H1 (cell line): ENCODE measurements around the gene PTS. TPM values are rescaled to one million over a fixed set of nuclear protein-coding genes. Genes with fewer than 3 reads are reported as not detected.
"Not testable (repeated sequence)": the region's sequence is repeated elsewhere in the genome, so short reads cannot be mapped to it uniquely, and the experiment has no call there.

ENCODE experiments used
- CTCF ChIA-PET: fragments of 300-600 bp; sonication (Branson Sonifier 250); formaldehyde crosslinking; loops from one replicate; lab custom pipeline; 2021; ENCODE audit not compliant: partially characterized antibody; lab: Charles Lee
- POLR2A ChIA-PET: fragments of 300-600 bp; sonication (Branson Sonifier 250); formaldehyde crosslinking; loops from one replicate; lab custom pipeline; 2021; ENCODE audit warnings: inconsistent platforms; ENCODE audit not compliant: partially characterized antibody; lab: Charles Lee
- DNase-seq, 2 experiments: peaks; one replicate each; pipeline versions ENCODE4 v3.0.0 to v3.0.0-alpha.2; 2010 to 2022; ENCODE audit warnings: low spot score in 2 of 2, low read depth in 1 of 2, mixed read lengths in 1 of 2
- FAIRE-seq: peaks from 2 replicates; lab custom pipeline; 2011; peaks lifted over from hg19 to GRCh38; lab: Jason Lieb, UNC
- H2AFZ ChIP-seq: 2 replicates; pipeline ENCODE4 v1.8.1; 2012; ENCODE audit warnings: low read length, inconsistent platforms
- H2AK5ac ChIP-seq: 2 replicates; pipeline ENCODE4 v1.6.1; 2013; ENCODE audit warnings: low read depth, low read length
- H2BK120ac ChIP-seq: replicated peaks from 2 replicates; pipeline ENCODE3; 2013; ENCODE audit warnings: low read depth, low read length, inconsistent platforms
- H2BK12ac ChIP-seq: 2 replicates; pipeline ENCODE4 v1.6.1; 2013; ENCODE audit warnings: low read depth, low read length
- H2BK15ac ChIP-seq: 2 replicates; pipeline ENCODE4 v1.6.1; 2013; ENCODE audit warnings: low read length
- H2BK20ac ChIP-seq: 2 replicates; pipeline ENCODE4 v1.6.1; 2013; ENCODE audit warnings: low read length
- H2BK5ac ChIP-seq: 2 replicates; pipeline ENCODE4 v1.6.1; 2013; ENCODE audit warnings: low read depth, low read length
- H3K14ac ChIP-seq: 2 replicates; pipeline ENCODE4 v1.6.1; 2013; ENCODE audit warnings: inconsistent platforms; ENCODE audit not compliant: insufficient read length
- H3K18ac ChIP-seq: 2 replicates; pipeline ENCODE4 v1.6.1; 2013; ENCODE audit warnings: low read length; ENCODE audit errors: extremely low read depth
- H3K23ac ChIP-seq: 2 replicates; pipeline ENCODE4 v1.6.1; 2013; ENCODE audit warnings: inconsistent platforms; ENCODE audit not compliant: insufficient read length
- H3K23me2 ChIP-seq: 2 replicates; pipeline ENCODE4 v1.6.1; 2013; ENCODE audit warnings: low read depth, low read length
- H3K27ac ChIP-seq: 2 replicates; pipeline ENCODE4 v1.6.1; 2011; ENCODE audit warnings: low read depth, low read length, inconsistent platforms
- H3K27me3 ChIP-seq, 4 experiments: replicated peaks in 1 of 4; 1 replicate in 1 of 4; 2 replicates in 3 of 4; pipeline versions ENCODE4 v1.6.1 to v1.8.1; 2011 to 2013; ENCODE audit warnings: low read length in 3 of 4, mild to moderate bottlenecking in 3 of 4, inconsistent platforms in 2 of 4, mixed read lengths in 2 of 4, moderate library complexity in 1 of 4; ENCODE audit not compliant: control insufficient read depth in 3 of 4, insufficient read depth in 3 of 4; ENCODE audit errors: extremely low read depth in 1 of 4
- H3K36me3 ChIP-seq, 4 experiments: 2 replicates each; pipeline versions ENCODE4 v1.6.1 to v1.8.1; 2011 to 2013; ENCODE audit warnings: mild to moderate bottlenecking in 4 of 4, low read length in 3 of 4, moderate library complexity in 2 of 4, control low read depth in 1 of 4, inconsistent platforms in 1 of 4; ENCODE audit not compliant: insufficient read depth in 4 of 4, control insufficient read depth in 2 of 4
- H3K4ac ChIP-seq: replicated peaks from 2 replicates; pipeline ENCODE3; 2013; ENCODE audit warnings: low read length, low read depth, mixed read lengths, inconsistent platforms; ENCODE audit not compliant: insufficient read length
- H3K4me1 ChIP-seq, 4 experiments: replicated peaks in 1 of 4; 1 replicate in 1 of 4; 2 replicates in 3 of 4; pipeline versions ENCODE4 v1.6.1 to v1.8.1; 2011 to 2013; ENCODE audit warnings: low read length in 3 of 4, inconsistent platforms in 2 of 4, mixed read lengths in 1 of 4; ENCODE audit not compliant: insufficient read depth in 4 of 4, control insufficient read depth in 3 of 4
- H3K4me2 ChIP-seq, 2 experiments: 2 replicates each; pipeline versions ENCODE4 v1.6.1 to v1.8.1; 2011 to 2013; ENCODE audit warnings: low read depth in 2 of 2, low read length in 2 of 2, control low read depth in 1 of 2, inconsistent platforms in 1 of 2, mild to moderate bottlenecking in 1 of 2; ENCODE audit not compliant: insufficient read depth in 1 of 2
- H3K4me3 ChIP-seq, 4 experiments: fragments of 200-600, 300-600 bp in 1 of 4; sonication (generic), shearing (Covaris generic), sonication (Bioruptor Twin) in 1 of 4; 2 replicates each; pipeline versions ENCODE4 v1.5.1 to v1.8.1; 2011 to 2016; ENCODE audit warnings: low read length in 4 of 4, low read depth in 3 of 4, control low read depth in 2 of 4, inconsistent platforms in 2 of 4, mild to moderate bottlenecking in 2 of 4, mixed read lengths in 1 of 4, moderate library complexity in 1 of 4; ENCODE audit not compliant: insufficient read depth in 2 of 4; ENCODE audit errors: extremely low read depth in 1 of 4
- H3K56ac ChIP-seq: replicated peaks from 2 replicates; pipeline ENCODE3; 2013; ENCODE audit warnings: low read depth, mild to moderate bottlenecking, mixed read lengths, low read length, inconsistent platforms; ENCODE audit not compliant: insufficient read length
- H3K79me1 ChIP-seq: 2 replicates; pipeline ENCODE4 v1.6.1; 2013; ENCODE audit warnings: low read depth, low read length, control low read depth
- H3K79me2 ChIP-seq, 2 experiments: 2 replicates each; pipeline versions ENCODE4 v1.6.1 to v1.8.1; 2012 to 2013; ENCODE audit warnings: low read length in 2 of 2, mild to moderate bottlenecking in 2 of 2, inconsistent platforms in 1 of 2; ENCODE audit not compliant: insufficient read depth in 2 of 2, control insufficient read depth in 1 of 2
- H3K9ac ChIP-seq, 4 experiments: replicated peaks in 1 of 4; 1 replicate in 1 of 4; 2 replicates in 3 of 4; pipeline versions ENCODE4 v1.6.1 to v1.8.1; 2011 to 2013; ENCODE audit warnings: low read depth in 3 of 4, low read length in 3 of 4, control low read depth in 2 of 4, mild to moderate bottlenecking in 2 of 4, moderate library complexity in 2 of 4, inconsistent platforms in 1 of 4; ENCODE audit errors: extremely low read depth in 1 of 4
- H3K9me3 ChIP-seq, 2 experiments: 2 replicates each; pipeline versions ENCODE4 v1.6.1 to v1.8.1; 2012 to 2013; ENCODE audit warnings: mild to moderate bottlenecking in 2 of 2, moderate library complexity in 2 of 2, control low read depth in 1 of 2, inconsistent platforms in 1 of 2, low read depth in 1 of 2, low read length in 1 of 2, mixed read lengths in 1 of 2; ENCODE audit not compliant: insufficient read depth in 2 of 2
- H4K20me1 ChIP-seq, 2 experiments: replicated peaks in 1 of 2; 2 replicates each; pipeline versions ENCODE3 to v1.8.1; 2011 to 2013; ENCODE audit warnings: inconsistent platforms in 2 of 2, low read length in 2 of 2, mild to moderate bottlenecking in 1 of 2; ENCODE audit not compliant: insufficient read depth in 2 of 2, control insufficient read depth in 1 of 2
- H4K5ac ChIP-seq: 2 replicates; pipeline ENCODE4 v1.6.1; 2013; ENCODE audit warnings: low read length, low read depth, mixed read lengths, inconsistent platforms; ENCODE audit not compliant: insufficient read length
- H4K8ac ChIP-seq: 2 replicates; pipeline ENCODE4 v1.8.0; 2013; ENCODE audit warnings: mild to moderate bottlenecking, moderate library complexity, low read length, inconsistent platforms; ENCODE audit not compliant: insufficient read depth; ENCODE audit errors: extremely low read depth
- H4K91ac ChIP-seq: replicated peaks from 2 replicates; pipeline ENCODE3; 2013; ENCODE audit warnings: low read length, mixed read lengths, inconsistent platforms; ENCODE audit not compliant: insufficient read length
- WGBS, 2 experiments: shearing (Covaris generic) in 1 of 2; methylation state at CpG; one replicate each; pipeline versions ENCODE4 v1.1.6 to v1.1.7; 2013 to 2015; ENCODE audit warnings: low lambda C conversion rate in 2 of 2, mixed read lengths in 2 of 2, inconsistent platforms in 1 of 2, low coverage in 1 of 2, missing lambda C conversion rate in 1 of 2; ENCODE audit not compliant: insufficient replicate concordance in 2 of 2, insufficient coverage in 1 of 2, insufficient read length in 1 of 2; ENCODE audit errors: extremely low coverage in 1 of 2, missing lambda C conversion rate in 1 of 2; 5-methylcytosine and 5-hydroxymethylcytosine counted together
- polyA plus RNA-seq, 7 experiments: library from polyadenylated mRNA; depleted of rRNA in 3 of 7; stranded (reverse) in 5 of 7; unstranded in 2 of 7; fragments of >200 nt in 5 of 7; fragments of 200-250 nt in 2 of 7; gene quantifications; 1 replicate in 5 of 7; 2 replicates in 1 of 7; 4 replicates in 1 of 7; pipeline versions ENCODE4 v1.2.1 to v1.2.3, GENCODE V29; 2011 to 2013; ENCODE audit warnings: missing spikeins in 2 of 7, mixed read lengths in 2 of 7
- total RNA-seq: library from RNA; stranded (reverse); fragmentation: NEBNext Ultra II Directional; extraction: Animal tissue kit (Norgen Biotek cat#: 25700); gene quantifications from 2 replicates; pipeline ENCODE4 v1.2.1, GENCODE V29; 2021

Gene PTS
- total and polyA plus RNA-seq, 2 of the 8 experiments (the other 6 are each of a cell fraction or from before 2014, with no cell fraction given), result 18.3 to 25.9 TPM

GRCh38 chr11:112195113-112195512 is 31.1 kb upstream of the PTS start:
- H3K56ac ChIP-seq, H3K18ac ChIP-seq, H3K4ac ChIP-seq, H3K4me1 ChIP-seq, H4K5ac ChIP-seq, H2BK15ac ChIP-seq, H3K27ac ChIP-seq, H4K91ac ChIP-seq, H3K4me3 ChIP-seq, H3K9me3 ChIP-seq, POLR2A ChIA-PET, H2BK12ac ChIP-seq, H3K79me2 ChIP-seq, H4K8ac ChIP-seq, H3K9ac ChIP-seq, H3K23ac ChIP-seq, H3K36me3 ChIP-seq, H2BK5ac ChIP-seq, H3K27me3 ChIP-seq, DNase-seq, H2BK120ac ChIP-seq, H3K23me2 ChIP-seq, H2BK20ac ChIP-seq, H2AFZ ChIP-seq, H2AK5ac ChIP-seq, FAIRE-seq, H3K14ac ChIP-seq, H3K79me1 ChIP-seq, H3K4me2 ChIP-seq, H4K20me1 ChIP-seq: not testable (repeated sequence)
- CTCF ChIA-PET, result interaction anchor here (0.7 to 0.9 kb wide), 2 partner anchors 24 to 56 kb away, joined by 3 read pairs; no protein-coding TSS in a partner anchor
- 92% methylated on average over 11 of the region's 11 CpGs; no CpG with 5 or more reads in 1 of the 2 experiments for WGBS, 2 experiments
